Trophoblast cell (in vitro differentiated cells and primary cell): Measurements from ENCODE around the gene PHF8.

Experiments used
- DNase-seq, 2 donors: peaks; one replicate each; pipeline ENCODE4 v3.0.0-alpha.2; 2016
- H2AFZ ChIP-seq: 2 replicates; pipeline ENCODE4 v1.6.1; 2013; ENCODE audit warnings: low read length, moderate library complexity, mild to moderate bottlenecking; ENCODE audit not compliant: insufficient read depth, poor library complexity
- H2AK5ac ChIP-seq: 2 replicates; pipeline ENCODE4 v1.6.1; 2013; ENCODE audit warnings: mild to moderate bottlenecking, low read length
- H2BK120ac ChIP-seq: 2 replicates; pipeline ENCODE4 v1.6.1; 2013; ENCODE audit warnings: low read length, mild to moderate bottlenecking, moderate library complexity; ENCODE audit not compliant: insufficient read depth, poor library complexity
- H2BK12ac ChIP-seq: 2 replicates; pipeline ENCODE4 v1.6.1; 2013; ENCODE audit warnings: mild to moderate bottlenecking, low read length, moderate library complexity
- H2BK5ac ChIP-seq: 2 replicates; pipeline ENCODE4 v1.6.1; 2013; ENCODE audit warnings: low read length, low read depth, moderate library complexity, mild to moderate bottlenecking; ENCODE audit not compliant: poor library complexity
- H3K14ac ChIP-seq: 2 replicates; pipeline ENCODE4 v1.6.1; 2013; ENCODE audit warnings: mild to moderate bottlenecking, low read length
- H3K18ac ChIP-seq: 2 replicates; pipeline ENCODE4 v1.6.1; 2013; ENCODE audit warnings: mild to moderate bottlenecking, low read length
- H3K23ac ChIP-seq: 2 replicates; pipeline ENCODE4 v1.6.1; 2013; ENCODE audit warnings: low read length
- H3K27ac ChIP-seq: 2 replicates; pipeline ENCODE4 v1.5.1; 2013; ENCODE audit warnings: low read depth, mild to moderate bottlenecking, inconsistent platforms, low read length, moderate library complexity
- H3K27me3 ChIP-seq: 2 replicates; pipeline ENCODE4 v1.6.1; 2013; ENCODE audit warnings: inconsistent platforms, mild to moderate bottlenecking, low read length, moderate library complexity; ENCODE audit not compliant: insufficient read depth
- H3K36me3 ChIP-seq, 2 experiments: 1 replicate in 1 of 2; 2 replicates in 1 of 2; pipeline ENCODE4 v1.6.1; 2013; ENCODE audit warnings: low read length in 2 of 2, mild to moderate bottlenecking in 2 of 2, moderate library complexity in 1 of 2; ENCODE audit not compliant: insufficient read depth in 2 of 2, control insufficient read depth in 1 of 2
- H3K4ac ChIP-seq: 2 replicates; pipeline ENCODE4 v1.6.1; 2013; ENCODE audit warnings: low read depth, mild to moderate bottlenecking, low read length, moderate library complexity
- H3K4me1 ChIP-seq, 2 experiments: 1 replicate in 1 of 2; 2 replicates in 1 of 2; pipeline ENCODE4 v1.6.1; 2013; ENCODE audit warnings: low read length in 2 of 2, mild to moderate bottlenecking in 2 of 2, moderate library complexity in 1 of 2; ENCODE audit not compliant: insufficient read depth in 2 of 2, control insufficient read depth in 1 of 2
- H3K4me2 ChIP-seq: 2 replicates; pipeline ENCODE4 v1.6.1; 2013; ENCODE audit warnings: inconsistent platforms, mild to moderate bottlenecking, low read length, moderate library complexity
- H3K4me3 ChIP-seq: 2 replicates; pipeline ENCODE4 v1.5.1; 2013; ENCODE audit warnings: mild to moderate bottlenecking, low read depth, low read length, inconsistent platforms
- H3K79me1 ChIP-seq: one replicate; pipeline ENCODE4 v1.6.1; 2013; ENCODE audit warnings: low read length
- H3K79me2 ChIP-seq: 2 replicates; pipeline ENCODE4 v1.6.1; 2013; ENCODE audit warnings: low read length, mild to moderate bottlenecking; ENCODE audit not compliant: control insufficient read depth, insufficient read depth, poor library complexity
- H3K9ac ChIP-seq: 2 replicates; pipeline ENCODE4 v1.6.1; 2013; ENCODE audit warnings: mild to moderate bottlenecking, low read length
- H3K9me3 ChIP-seq: 2 replicates; pipeline ENCODE4 v1.6.1; 2013; ENCODE audit warnings: low read depth, mild to moderate bottlenecking, control low read depth, inconsistent platforms, low read length; ENCODE audit not compliant: insufficient read depth
- H4K12ac ChIP-seq: 2 replicates; pipeline ENCODE4 v1.6.1; 2013; ENCODE audit warnings: low read depth, mild to moderate bottlenecking, low read length, moderate library complexity
- H4K8ac ChIP-seq: 2 replicates; pipeline ENCODE4 v1.6.1; 2013; ENCODE audit warnings: low read depth, mild to moderate bottlenecking, low read length, moderate library complexity
- H4K91ac ChIP-seq: one replicate; pipeline ENCODE4 v1.6.1; 2013; ENCODE audit warnings: low read depth, mild to moderate bottlenecking, low read length, moderate library complexity
- WGBS: extraction: QIAGEN DNeasy Blood & Tissue Kit; methylation state at CpG from one replicate; pipeline ENCODE4 v1.1.7; 2013; ENCODE audit warnings: missing lambda C conversion rate; ENCODE audit not compliant: insufficient read length, insufficient coverage; ENCODE audit errors: extremely low coverage; 5-methylcytosine and 5-hydroxymethylcytosine counted together

Gene PHF8

DNA sequence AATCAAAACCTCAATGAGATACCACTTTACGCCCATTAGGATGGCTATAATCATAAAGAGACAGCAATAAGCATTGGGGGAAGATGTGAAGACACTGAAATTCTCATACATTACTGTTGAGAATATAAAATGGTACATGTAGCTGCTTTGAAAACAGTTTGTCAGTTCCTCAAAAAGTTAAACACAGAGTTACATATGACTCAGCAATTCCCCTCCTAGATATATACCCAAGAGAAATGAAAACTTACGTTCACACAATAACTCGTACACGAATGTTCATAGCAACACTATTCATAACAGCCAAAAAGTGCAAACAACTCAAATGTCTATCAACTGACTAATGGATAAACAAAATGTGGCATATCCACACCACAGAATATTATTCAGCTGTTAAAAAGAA lies 36.6 kb downstream of the PHF8 start:
- no peak overlapping the region for H2BK12ac ChIP-seq

DNA sequence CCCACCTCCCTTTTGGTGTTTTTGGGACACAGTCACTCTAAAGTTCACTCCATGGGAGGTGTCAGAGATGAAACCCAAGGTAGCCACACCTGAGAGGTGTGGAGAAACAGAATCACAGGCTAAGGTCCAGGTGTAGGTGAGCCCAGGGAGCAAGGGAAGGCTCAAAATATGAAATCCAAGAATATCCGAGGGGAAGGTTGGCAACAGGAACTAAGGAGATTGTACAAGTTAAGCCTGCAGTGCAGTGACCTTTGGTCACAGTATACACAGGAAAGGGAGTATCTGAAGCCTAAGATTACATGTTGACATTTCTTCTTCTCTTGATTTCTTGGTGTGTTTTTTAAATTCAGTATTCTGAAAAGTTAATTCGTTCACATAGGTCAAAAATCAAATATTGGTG lies 46.5 kb downstream of the PHF8 start:
- no peak overlapping the region for H3K4me3 ChIP-seq
- no peak overlapping the region for H2BK5ac ChIP-seq
- H3K4me1 ChIP-seq = no peaks in the 10 kb centered on the region
- H3K27me3 ChIP-seq = no peaks in the 10 kb centered on the region
- WGBS = no CpG with 5 or more reads among the region's 2 CpGs
- no peak overlapping the region for H2BK120ac ChIP-seq
- no peak overlapping the region for H3K14ac ChIP-seq
- no peaks in the 10 kb centered on the region for H3K79me1 ChIP-seq
- no peaks in the 10 kb centered on the region for H3K79me2 ChIP-seq
- no peaks in the 10 kb centered on the region for H3K9me3 ChIP-seq
- no peak for DNase-seq
- no peak overlapping the region for H3K9ac ChIP-seq
- H3K4ac ChIP-seq = no peak overlapping the region
- no peak overlapping the region for H2AK5ac ChIP-seq
- H3K4me2 ChIP-seq = no peak overlapping the region
- no peak overlapping the region for H4K8ac ChIP-seq
- H2AFZ ChIP-seq = no peak overlapping the region
- H2BK12ac ChIP-seq = no peak overlapping the region
- H4K12ac ChIP-seq = no peak overlapping the region
- H3K18ac ChIP-seq = no peak overlapping the region
- H3K36me3 ChIP-seq = peaks cover 18 to 25% of the 10 kb centered on the region in 2 experiments
- no peak overlapping the region for H4K91ac ChIP-seq
- no peak overlapping the region for H3K23ac ChIP-seq
- H3K27ac ChIP-seq = no peak overlapping the region

More for the DNA sequence above, 36.6 kb downstream of the PHF8 start:
- no peak overlapping the region for H4K12ac ChIP-seq
- no peak overlapping the region for H3K4me3 ChIP-seq
- H2AFZ ChIP-seq = no peak overlapping the region
- no peak overlapping the region for H3K4ac ChIP-seq
- no peak for DNase-seq
- H4K91ac ChIP-seq = no peak overlapping the region
- no peaks in the 10 kb centered on the region for H3K27me3 ChIP-seq
- no peak overlapping the region for H2AK5ac ChIP-seq
- no peak overlapping the region for H3K4me2 ChIP-seq
- H4K8ac ChIP-seq = no peak overlapping the region
- no peaks in the 10 kb centered on the region for H3K79me1 ChIP-seq
- no peaks in the 10 kb centered on the region for H3K79me2 ChIP-seq
- H3K4me1 ChIP-seq = no peaks in the 10 kb centered on the region
- H3K18ac ChIP-seq = no peak overlapping the region
- H3K14ac ChIP-seq = no peak overlapping the region
- no peak overlapping the region for H2BK5ac ChIP-seq
- WGBS = no CpG with 5 or more reads among the region's 4 CpGs
- no peak overlapping the region for H3K9ac ChIP-seq
- no peak overlapping the region for H2BK120ac ChIP-seq
- H3K9me3 ChIP-seq = no peaks in the 10 kb centered on the region
- H3K36me3 ChIP-seq = peaks cover 2 to 12% of the 10 kb centered on the region in 2 experiments
- no peak overlapping the region for H3K23ac ChIP-seq
- H3K27ac ChIP-seq = no peak overlapping the region

DNA sequence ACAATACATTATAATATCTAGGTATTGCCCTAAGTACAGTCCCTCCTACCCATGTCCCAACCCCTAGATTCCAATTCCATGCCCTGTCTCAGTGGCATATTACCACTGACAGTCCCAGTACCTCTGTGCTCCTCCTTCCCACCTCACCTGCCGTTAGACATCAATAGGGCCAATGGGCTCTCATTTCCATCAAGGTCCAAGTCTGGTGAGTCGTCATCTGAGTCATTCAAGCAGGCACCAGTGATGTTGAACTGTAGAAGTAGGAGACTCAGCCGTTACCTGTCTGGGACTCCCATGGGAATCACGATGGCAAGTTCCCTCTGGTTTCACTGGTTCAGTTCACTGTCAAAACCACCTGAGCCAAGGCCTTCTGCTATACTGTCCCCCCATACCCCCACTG lies 51.7 kb downstream of the PHF8 start:
- H3K27me3 ChIP-seq = no peaks in the 10 kb centered on the region
- WGBS = no CpG with 5 or more reads among the region's 4 CpGs

DNA sequence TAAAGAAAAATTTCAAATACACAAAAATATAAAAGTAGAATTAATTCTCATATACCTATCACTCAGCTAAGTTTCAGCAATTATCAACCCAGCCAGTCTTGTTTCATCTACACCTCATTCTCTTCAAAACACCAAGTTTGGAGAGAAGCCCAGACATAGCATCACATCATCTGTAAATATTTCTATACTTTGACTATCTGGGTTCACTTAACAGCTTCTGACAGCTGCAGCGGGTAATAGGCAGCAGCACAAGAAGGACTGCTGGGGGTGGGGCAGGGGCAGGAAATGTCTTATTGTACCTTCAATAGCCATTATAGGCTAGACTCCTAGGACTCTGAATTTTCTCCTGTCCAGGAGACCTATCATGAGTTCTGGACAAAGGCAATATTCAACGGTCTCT lies 54.1 kb downstream of the PHF8 start:
- Histone ChIP-seq H4K12ac (no peak overlapping the region), H2BK120ac (no peak overlapping the region), H3K14ac (no peak overlapping the region), H3K27ac (no peak overlapping the region), H3K79me1 (no peaks in the 10 kb centered on the region), H3K23ac (no peak overlapping the region), H3K4me2 (no peak overlapping the region), H2AK5ac (no peak overlapping the region), H3K18ac (no peak overlapping the region), H2AFZ (no peak overlapping the region), H3K79me2 (no peaks in the 10 kb centered on the region), H4K91ac (no peak overlapping the region), H3K4me1 (no peaks in the 10 kb centered on the region), H2BK12ac (no peak overlapping the region), H3K9me3 (no peaks in the 10 kb centered on the region), H4K8ac (no peak overlapping the region), H3K27me3 (no peaks in the 10 kb centered on the region), H2BK5ac (no peak overlapping the region), H3K4ac (no peak overlapping the region), H3K4me3 (no peak overlapping the region), H3K36me3 (peaks cover 18 to 21% of the 10 kb centered on the region in 2 experiments), H3K9ac (no peak overlapping the region)
- no peak for DNase-seq
- no CpG with 5 or more reads among the region's 2 CpGs for WGBS

More for the DNA sequence above, 51.7 kb downstream of the PHF8 start:
- Histone ChIP-seq H4K91ac (no peak overlapping the region), H3K9ac (no peak overlapping the region), H2BK12ac (no peak overlapping the region), H3K18ac (no peak overlapping the region), H3K79me1 (no peaks in the 10 kb centered on the region), H3K4ac (no peak overlapping the region), H2AFZ (no peak overlapping the region), H3K9me3 (no peaks in the 10 kb centered on the region), H3K4me2 (no peak overlapping the region), H3K79me2 (no peaks in the 10 kb centered on the region), H3K14ac (no peak overlapping the region), H3K27ac (no peak overlapping the region), H4K12ac (no peak overlapping the region), H3K23ac (no peak overlapping the region), H3K4me1 (no peaks in the 10 kb centered on the region), H2BK120ac (no peak overlapping the region), H3K4me3 (no peak overlapping the region), H2AK5ac (no peak overlapping the region), H2BK5ac (no peak overlapping the region), H3K36me3 (peaks cover 14 to 20% of the 10 kb centered on the region in 2 experiments), H4K8ac (no peak overlapping the region)
- DNase-seq = no peak
